Astrocyte (in vitro differentiated cells and primary cell): ENCODE results near the gene SIAH3. TPM values are rescaled to one million over a fixed set of nuclear protein-coding genes. Genes with fewer than 3 reads are reported as not detected.

ENCODE experiments used
- DNase-seq: peaks from one replicate; pipeline ENCODE4 v3.0.0-alpha.2; 2010; ENCODE audit warnings: low read depth
- FAIRE-seq: peaks from 2 replicates; lab custom pipeline; 2011; peaks lifted over from hg19 to GRCh38; lab: Jason Lieb, UNC
- H2AFZ ChIP-seq: 2 replicates; pipeline ENCODE4 v1.6.0; 2012; ENCODE audit warnings: low read depth, low read length, inconsistent platforms
- H3K27ac ChIP-seq: 2 replicates; pipeline ENCODE4 v1.5.1; 2011; ENCODE audit warnings: low read depth, low read length, inconsistent platforms
- H3K27me3 ChIP-seq: 2 replicates; pipeline ENCODE4 v1.6.0; 2011; ENCODE audit warnings: low read length, inconsistent platforms; ENCODE audit not compliant: insufficient read depth
- H3K36me3 ChIP-seq: 2 replicates; pipeline ENCODE4 v1.5.1; 2011; ENCODE audit warnings: low read length, inconsistent platforms; ENCODE audit not compliant: insufficient read depth
- H3K4me1 ChIP-seq: 2 replicates; pipeline ENCODE4 v1.5.1; 2011; ENCODE audit warnings: low read length, inconsistent platforms; ENCODE audit not compliant: insufficient read depth
- H3K4me2 ChIP-seq: 2 replicates; pipeline ENCODE4 v1.6.0; 2012; ENCODE audit warnings: low read length, inconsistent platforms
- H3K4me3 ChIP-seq: 2 replicates; pipeline ENCODE4 v1.5.1; 2011; ENCODE audit warnings: low read depth, mild to moderate bottlenecking, low read length, inconsistent platforms; ENCODE audit not compliant: insufficient read depth
- H3K79me2 ChIP-seq: 2 replicates; pipeline ENCODE4 v1.6.0; 2012; ENCODE audit warnings: mild to moderate bottlenecking, low read length, inconsistent platforms; ENCODE audit not compliant: insufficient read depth
- H3K9ac ChIP-seq: 2 replicates; pipeline ENCODE4 v1.6.0; 2012; ENCODE audit warnings: mild to moderate bottlenecking, low read length, inconsistent platforms
- H3K9me3 ChIP-seq: 2 replicates; pipeline ENCODE4 v1.5.1; 2012; ENCODE audit warnings: low read depth, mild to moderate bottlenecking, low read length, inconsistent platforms; ENCODE audit not compliant: insufficient read depth
- H4K20me1 ChIP-seq: 2 replicates; pipeline ENCODE4 v1.6.0; 2012; ENCODE audit warnings: low read length, inconsistent platforms; ENCODE audit not compliant: insufficient read depth
- H3K27ac Mint-ChIP-seq: one replicate; pipeline ENCODE4 v1.8.0; 2021; ENCODE audit warnings: mild to moderate bottlenecking, mixed read lengths; ENCODE audit not compliant: unreplicated experiment
- H3K27me3 Mint-ChIP-seq: one replicate; pipeline ENCODE4 v1.8.0; 2021; ENCODE audit warnings: low read depth, mixed read lengths; ENCODE audit not compliant: unreplicated experiment
- H3K36me3 Mint-ChIP-seq: one replicate; pipeline ENCODE4 v1.8.0; 2021; ENCODE audit warnings: low read depth, mixed read lengths; ENCODE audit not compliant: unreplicated experiment
- H3K4me1 Mint-ChIP-seq: one replicate; pipeline ENCODE4 v1.8.0; 2021; ENCODE audit warnings: low read depth, mixed read lengths; ENCODE audit not compliant: unreplicated experiment
- H3K4me3 Mint-ChIP-seq: one replicate; pipeline ENCODE4 v1.8.0; 2021; ENCODE audit warnings: mild to moderate bottlenecking, moderate library complexity, mixed read lengths; ENCODE audit not compliant: unreplicated experiment
- H3K9me3 Mint-ChIP-seq: one replicate; pipeline ENCODE4 v1.8.0; 2021; ENCODE audit warnings: mild to moderate bottlenecking, mixed read lengths; ENCODE audit not compliant: unreplicated experiment
- EZH2 ChIP-seq: IDR thresholded peaks from 2 replicates; pipeline ENCODE4 v1.6.1; 2012; ENCODE audit warnings: mild to moderate bottlenecking, low read length, inconsistent platforms; ENCODE audit not compliant: insufficient read depth
- total RNA-seq: library from RNA; stranded (reverse); gene quantifications from 2 replicates; pipeline ENCODE4 v1.2.1, GENCODE V29; 2021
- TF ChIP-seq, protein P1 (sequence below): IDR thresholded peaks from 2 replicates; pipeline ENCODE4 v1.5.1; 2011; ENCODE audit warnings: low read depth, mild to moderate bottlenecking, inconsistent platforms, low read length, moderate library complexity; ENCODE audit not compliant: insufficient read depth

The SIAH3 gene
- total RNA-seq, 1 donor from 2014 or later, result 0.07 TPM

DNA sequence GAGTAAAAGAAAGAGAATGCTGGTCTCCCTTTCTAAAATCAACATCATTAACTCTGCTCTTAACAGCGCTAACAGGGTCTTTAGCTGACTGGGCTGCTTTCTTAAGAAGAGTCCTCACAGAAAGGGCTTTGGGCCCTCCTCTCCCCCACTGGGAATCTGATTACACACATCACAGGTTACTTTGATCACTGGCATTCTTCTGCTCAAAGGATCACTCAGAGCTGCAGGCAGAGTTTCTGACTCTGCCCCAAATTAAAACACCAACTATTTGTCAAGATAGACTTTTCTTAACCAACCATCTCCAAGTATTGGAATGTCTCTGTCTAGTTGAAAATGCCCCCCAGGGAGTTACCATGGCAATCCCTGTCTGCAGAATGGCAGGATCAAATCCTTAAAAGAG is 31.1 kb upstream of the SIAH3 start:
- H3K4me2 ChIP-seq, result peak overlapping the region; percentile 41
- TF ChIP-seq EZH2, result no peak
- TF ChIP-seq, protein P1, sequence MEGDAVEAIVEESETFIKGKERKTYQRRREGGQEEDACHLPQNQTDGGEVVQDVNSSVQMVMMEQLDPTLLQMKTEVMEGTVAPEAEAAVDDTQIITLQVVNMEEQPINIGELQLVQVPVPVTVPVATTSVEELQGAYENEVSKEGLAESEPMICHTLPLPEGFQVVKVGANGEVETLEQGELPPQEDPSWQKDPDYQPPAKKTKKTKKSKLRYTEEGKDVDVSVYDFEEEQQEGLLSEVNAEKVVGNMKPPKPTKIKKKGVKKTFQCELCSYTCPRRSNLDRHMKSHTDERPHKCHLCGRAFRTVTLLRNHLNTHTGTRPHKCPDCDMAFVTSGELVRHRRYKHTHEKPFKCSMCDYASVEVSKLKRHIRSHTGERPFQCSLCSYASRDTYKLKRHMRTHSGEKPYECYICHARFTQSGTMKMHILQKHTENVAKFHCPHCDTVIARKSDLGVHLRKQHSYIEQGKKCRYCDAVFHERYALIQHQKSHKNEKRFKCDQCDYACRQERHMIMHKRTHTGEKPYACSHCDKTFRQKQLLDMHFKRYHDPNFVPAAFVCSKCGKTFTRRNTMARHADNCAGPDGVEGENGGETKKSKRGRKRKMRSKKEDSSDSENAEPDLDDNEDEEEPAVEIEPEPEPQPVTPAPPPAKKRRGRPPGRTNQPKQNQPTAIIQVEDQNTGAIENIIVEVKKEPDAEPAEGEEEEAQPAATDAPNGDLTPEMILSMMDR, result no peak
- H3K4me1 ChIP-seq, result peaks cover 5% of the 10 kb centered on the region
- peaks cover 17% of the 10 kb centered on the region for H3K4me1 Mint-ChIP-seq
- peaks cover 2% of the 10 kb centered on the region for H3K36me3 Mint-ChIP-seq
- no peaks in the 10 kb centered on the region for H3K36me3 ChIP-seq
- no peaks in the 10 kb centered on the region for H4K20me1 ChIP-seq
- no peaks in the 10 kb centered on the region for H3K27me3 ChIP-seq
- no peaks in the 10 kb centered on the region for H3K79me2 ChIP-seq
- no peak overlapping the region for H3K27ac ChIP-seq
- no peak overlapping the region for H3K27ac Mint-ChIP-seq
- FAIRE-seq (no peak), DNase-seq (no peak)
- H3K4me3 ChIP-seq, result no peak overlapping the region
- H2AFZ ChIP-seq, result no peak overlapping the region
- H3K9ac ChIP-seq, result no peak overlapping the region
- no peaks in the 10 kb centered on the region for H3K9me3 ChIP-seq
- H3K27me3 Mint-ChIP-seq, result peaks cover 3% of the 10 kb centered on the region
- peaks cover 2% of the 10 kb centered on the region for H3K9me3 Mint-ChIP-seq
- peak overlapping the region; percentile 21 for H3K4me3 Mint-ChIP-seq

DNA sequence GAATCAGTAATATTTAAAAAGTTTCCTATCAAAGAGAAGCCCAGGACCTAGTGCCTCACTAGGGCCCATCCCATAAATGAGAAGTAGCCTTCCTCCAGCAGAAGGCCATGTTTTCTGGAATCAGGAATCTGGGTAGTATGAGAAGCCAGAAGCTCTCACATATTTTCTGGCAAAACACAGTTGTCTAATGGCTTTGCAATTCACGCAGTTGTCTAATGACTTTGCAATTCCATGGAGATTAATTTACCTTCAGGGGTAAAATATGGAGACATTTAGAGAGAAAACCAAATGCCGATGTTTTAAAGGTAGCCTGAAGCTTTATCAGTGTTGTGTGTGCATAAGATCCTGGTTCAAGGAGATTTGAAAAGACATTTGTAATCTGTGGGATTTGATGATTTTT is 29.8 kb upstream of the SIAH3 start:
- Histone ChIP-seq H3K4me2 (no peak overlapping the region), H2AFZ (no peak overlapping the region), H3K4me1 (peaks cover 5% of the 10 kb centered on the region), H3K27me3 (no peaks in the 10 kb centered on the region), H3K4me3 (no peak overlapping the region), H3K27ac (no peak overlapping the region), H3K9ac (no peak overlapping the region), H3K79me2 (no peaks in the 10 kb centered on the region), H3K9me3 (no peaks in the 10 kb centered on the region), H4K20me1 (no peaks in the 10 kb centered on the region), H3K36me3 (no peaks in the 10 kb centered on the region)
- Mint-ChIP-seq H3K36me3 (peaks cover 2% of the 10 kb centered on the region), H3K27me3 (peaks cover 3% of the 10 kb centered on the region), H3K4me1 (peaks cover 17% of the 10 kb centered on the region), H3K9me3 (peaks cover 2% of the 10 kb centered on the region), H3K27ac (no peak overlapping the region), H3K4me3 (no peak overlapping the region)
- FAIRE-seq, result no peak
- no peak for DNase-seq
- TF ChIP-seq EZH2, result no peak
- TF ChIP-seq, protein P1, result no peak

DNA sequence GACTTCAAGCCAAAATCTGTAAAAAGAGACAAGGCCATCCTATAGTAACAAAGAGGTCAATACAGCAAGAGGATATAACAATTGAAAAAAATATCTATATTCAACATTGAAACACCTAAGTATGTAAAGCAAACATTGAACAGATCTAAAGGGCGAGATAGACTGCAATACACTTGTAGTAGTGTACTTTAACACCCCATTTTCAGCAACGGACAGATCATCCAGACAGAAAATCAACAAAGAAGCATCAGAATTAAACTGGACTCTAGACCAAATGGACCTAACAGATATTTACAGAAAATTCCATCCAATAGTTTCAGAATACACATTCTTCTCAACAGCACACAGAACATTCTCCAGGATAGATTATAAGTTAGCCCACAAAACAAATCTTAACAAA is 28.7 kb upstream of the SIAH3 start:
- FAIRE-seq, result no peak
- no peak overlapping the region for H3K4me3 Mint-ChIP-seq
- Histone ChIP-seq H3K79me2 (no peaks in the 10 kb centered on the region), H3K4me1 (peaks cover 5% of the 10 kb centered on the region), H3K4me3 (no peak overlapping the region), H3K27ac (no peak overlapping the region), H4K20me1 (no peaks in the 10 kb centered on the region), H3K36me3 (no peaks in the 10 kb centered on the region), H2AFZ (no peak overlapping the region), H3K9ac (no peak overlapping the region), H3K27me3 (no peaks in the 10 kb centered on the region), H3K4me2 (no peak overlapping the region), H3K9me3 (no peaks in the 10 kb centered on the region)
- H3K27me3 Mint-ChIP-seq, result peaks cover 3% of the 10 kb centered on the region
- peaks cover 2% of the 10 kb centered on the region for H3K9me3 Mint-ChIP-seq
- no peak for DNase-seq
- peaks cover 17% of the 10 kb centered on the region for H3K4me1 Mint-ChIP-seq
- no peak for TF ChIP-seq EZH2
- TF ChIP-seq, protein P1, result no peak
- H3K27ac Mint-ChIP-seq, result no peak overlapping the region
- H3K36me3 Mint-ChIP-seq, result peaks cover 2% of the 10 kb centered on the region
